Measurements from ENCODE around the gene CNR2.

GRCh38 chr1:23958810-23959460 is 45.8 kb upstream of the CNR2 start:
- TF ChIP-seq CREB1 (CRISPR knock-in tag; IDR thresholded peaks at IDR 0.05; ENCODE audit: low read depth) (peak; percentile 37; the same call in 1 of the 2 replicates), EZH2phosphoT487 (IDR thresholded peaks at IDR 0.05; ENCODE audit: unreplicated experiment) (no peak), CTCF (conservative IDR thresholded peaks at IDR 0.05; ENCODE audit: low read depth in 2 of 2) (no peak), JUNB (IDR thresholded peaks at IDR 0.05; ENCODE audit: unreplicated experiment) (no peak), REST (IDR thresholded peaks at IDR 0.05; ENCODE audit: unreplicated experiment) (no peak), EZH2 (IDR thresholded peaks at IDR 0.05; ENCODE audit: low read depth, unreplicated experiment) (no peak), NANOG (IDR thresholded peaks at IDR 0.05; ENCODE audit: borderline replicate concordance) (no peak), POLR2AphosphoS5 (IDR thresholded peaks at IDR 0.05; ENCODE audit: low read depth) (peak; percentile 31; the same call in 1 of the 2 replicates), ZNF331 (CRISPR knock-in tag; IDR thresholded peaks at IDR 0.05; ENCODE audit: low read depth) (no peak), STAT1 (IDR thresholded peaks at IDR 0.05; ENCODE audit: unreplicated experiment) (no peak)

Measured in GM23338 (cell line).